GM12874 (cell line): ENCODE results near the gene PHETA1.

Experiments used
- CTCF ChIP-seq: IDR thresholded peaks from 2 replicates; pipeline ENCODE4 v1.5.1; 2011; ENCODE audit warnings: low read depth, mild to moderate bottlenecking, control low read depth, low read length, moderate library complexity; ENCODE audit not compliant: insufficient read depth

The PHETA1 gene

GRCh38 chr12:111327474-111327873 lies 41.4 kb downstream of the PHETA1 start:
- TF ChIP-seq CTCF = no peak

- no peak for TF ChIP-seq CTCF
Observed at GRCh38 chr12:111322336-111323250, 46.3 kb downstream of the PHETA1 start.

- no peak for TF ChIP-seq CTCF
Observed at GRCh38 chr12:111321317-111321716, 47.6 kb downstream of the PHETA1 start.

GRCh38 chr12:111320258-111321050 lies 48.4 kb downstream of the PHETA1 start:
- TF ChIP-seq CTCF = no peak

GRCh38 chr12:111319600-111320257 lies 49.2 kb downstream of the PHETA1 start:
- no peak for TF ChIP-seq CTCF

GRCh38 chr12:111318450-111318849 lies 50.4 kb downstream of the PHETA1 start:
- no peak for TF ChIP-seq CTCF

DNA sequence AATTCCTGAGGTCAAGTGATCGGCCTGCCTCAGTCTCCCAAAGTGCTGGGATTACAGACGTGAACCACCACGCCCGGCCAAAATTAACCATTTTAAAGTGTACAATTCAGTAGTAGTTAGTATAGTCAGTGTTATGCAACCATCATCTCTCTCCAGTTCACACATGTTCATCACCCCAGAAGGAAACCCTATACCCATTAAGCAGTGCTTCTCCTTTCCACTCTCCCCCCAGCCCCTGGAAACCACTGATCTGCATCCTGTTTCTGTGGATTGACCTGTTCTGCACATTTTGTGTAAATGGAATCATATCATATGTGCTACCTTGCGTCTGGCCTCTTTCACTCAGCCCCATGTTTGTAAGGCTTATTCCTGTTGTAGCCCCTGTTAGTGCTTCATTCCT lies 52.2 kb downstream of the PHETA1 start:
- TF ChIP-seq CTCF = no peak
